ENCODE results near the gene DNAH6. TPM values are rescaled to one million over a fixed set of nuclear protein-coding genes. Genes with fewer than 3 reads are reported as not detected.

DNAH6 gene
- total RNA-seq, 4 donors from 2014 or later, result 1.00 to 2.9 (median 2.1) TPM

- H3K27me3 ChIP-seq, result no peaks in the 10 kb centered on the region
- H3K4me1 ChIP-seq, result no peaks in the 10 kb centered on the region
- 72 to 79% methylated on average over 5 to 6 of the region's 6 CpGs for WGBS, 2 donors (ENCODE audit: low coverage in 1 of 2)
- no peak overlapping the region for H3K27ac ChIP-seq
- in situ Hi-C loops (cut with MboI; ENCODE audit: low pct_ligation_motif_present in 1 of 4, low pct_unique_long_range_greater_than_20kb in 1 of 4, low sequenced_read_pairs in 3 of 4), result no loop called here
- H3K9me3 ChIP-seq, result no peaks in the 10 kb centered on the region
- no peak for DNase-seq
- no peaks in the 10 kb centered on the region for H3K36me3 ChIP-seq
- intact Hi-C loops (cut with DNase I; ENCODE audit: low total_unique reads), result no loop called here
- H3K4me3 ChIP-seq, result no peak overlapping the region
- TF ChIP-seq CTCF (IDR thresholded peaks at IDR 0.05) (no peak), POLR2AphosphoS5 (IDR thresholded peaks at IDR 0.05) (no peak), POLR2A (IDR thresholded peaks at IDR 0.05) (no peak), EP300 (IDR thresholded peaks at IDR 0.05; ENCODE audit: low read depth) (no peak)
These were observed 216.8 kb downstream of the DNAH6 start for GRCh38 chr2:84732897-84733778.

GRCh38 chr2:84735389-84735788 is 219.1 kb downstream of the DNAH6 start:
- H3K36me3 ChIP-seq, result no peaks in the 10 kb centered on the region
- 72 to 89% methylated on average over 1 of the region's 1 CpG for WGBS, 2 donors (ENCODE audit: low coverage in 1 of 2)

GRCh38 chr2:84741182-84741822 is 225.0 kb downstream of the DNAH6 start:
- in situ Hi-C loops (cut with MboI; ENCODE audit: low pct_ligation_motif_present in 1 of 4, low pct_unique_long_range_greater_than_20kb in 1 of 4, low sequenced_read_pairs in 3 of 4), result no loop called here
- Histone ChIP-seq H3K36me3 (no peaks in the 10 kb centered on the region), H3K4me1 (no peaks in the 10 kb centered on the region), H3K27ac (no peak overlapping the region), H3K4me3 (no peak overlapping the region), H3K9me3 (no peaks in the 10 kb centered on the region), H3K27me3 (no peaks in the 10 kb centered on the region)
- WGBS, 2 donors (ENCODE audit: low coverage in 1 of 2), result 61% methylated on average over 3 of the region's 3 CpGs; no CpG with 5 or more reads in 1 of the 2 donors
- intact Hi-C loops (cut with DNase I; ENCODE audit: low total_unique reads), result no loop called here
- DNase-seq, result peak; percentile 39
- no peak for TF ChIP-seq POLR2A (IDR thresholded peaks at IDR 0.05)
- TF ChIP-seq EP300 (IDR thresholded peaks at IDR 0.05; ENCODE audit: low read depth), result no peak
- TF ChIP-seq POLR2AphosphoS5 (IDR thresholded peaks at IDR 0.05), result no peak
- TF ChIP-seq CTCF (IDR thresholded peaks at IDR 0.05), result peak in 1 of 5 experiments; percentile 22

More at GRCh38 chr2:84735389-84735788, 219.1 kb downstream of the DNAH6 start:
- H3K27ac ChIP-seq, result no peak overlapping the region
- intact Hi-C loops (cut with DNase I; ENCODE audit: low total_unique reads) (no loop called here), in situ Hi-C loops (cut with MboI; ENCODE audit: low pct_ligation_motif_present in 1 of 4, low pct_unique_long_range_greater_than_20kb in 1 of 4, low sequenced_read_pairs in 3 of 4) (no loop called here)
- no peaks in the 10 kb centered on the region for H3K9me3 ChIP-seq
- TF ChIP-seq CTCF (IDR thresholded peaks at IDR 0.05), result no peak
- no peak for TF ChIP-seq POLR2A (IDR thresholded peaks at IDR 0.05)
- no peak for TF ChIP-seq EP300 (IDR thresholded peaks at IDR 0.05; ENCODE audit: low read depth)
- TF ChIP-seq POLR2AphosphoS5 (IDR thresholded peaks at IDR 0.05), result no peak
- no peaks in the 10 kb centered on the region for H3K27me3 ChIP-seq
- H3K4me3 ChIP-seq, result no peak overlapping the region
- no peaks in the 10 kb centered on the region for H3K4me1 ChIP-seq
- DNase-seq, result no peak

- no peak for DNase-seq
- in situ Hi-C loops (cut with MboI; ENCODE audit: low pct_ligation_motif_present in 1 of 4, low pct_unique_long_range_greater_than_20kb in 1 of 4, low sequenced_read_pairs in 3 of 4) (no loop called here), intact Hi-C loops (cut with DNase I; ENCODE audit: low total_unique reads) (no loop called here)
- Histone ChIP-seq H3K4me1 (peaks cover 0 to 6% (median 0%) of the 10 kb centered on the region in 4 donors), H3K27me3 (no peaks in the 10 kb centered on the region), H3K4me3 (no peak overlapping the region), H3K9me3 (no peaks in the 10 kb centered on the region), H3K27ac (no peak overlapping the region), H3K36me3 (no peaks in the 10 kb centered on the region)
- TF ChIP-seq POLR2A (IDR thresholded peaks at IDR 0.05) (no peak), EP300 (IDR thresholded peaks at IDR 0.05; ENCODE audit: low read depth) (no peak), POLR2AphosphoS5 (IDR thresholded peaks at IDR 0.05) (no peak), CTCF (IDR thresholded peaks at IDR 0.05) (no peak)
These were observed 232.0 kb downstream of the DNAH6 start for GRCh38 chr2:84748341-84748740.

All from transverse colon (tissue), 4 donors.